ENCODE data around the gene WIZ. TPM values are rescaled to one million over a fixed set of nuclear protein-coding genes. Genes with fewer than 3 reads are reported as not detected.
A peak's percentile ranks its signal among the peaks of the same experiment; 100 is the strongest.

WIZ gene
- total RNA-seq, 1 experiment from 2014 or later, result 27.3 TPM

- DNase-seq, result no peak
- Histone ChIP-seq H3K9me3 (ENCODE audit: insufficient read depth, low read depth) (no peaks in the 10 kb centered on the region), H3K79me2 (ENCODE audit: low read depth) (peaks cover 10% of the 10 kb centered on the region), H3K4me3 (no peak overlapping the region), H3K27me3 (ENCODE audit: insufficient read depth, low read depth) (no peaks in the 10 kb centered on the region), H3K4me1 (replicated peaks; ENCODE audit: insufficient read depth) (peaks cover 5% of the 10 kb centered on the region), H3K4me2 (no peak overlapping the region), H3K9me2 (ENCODE audit: insufficient read depth) (no peaks in the 10 kb centered on the region), H3K36me3 (ENCODE audit: low read depth) (no peaks in the 10 kb centered on the region), H4K20me1 (ENCODE audit: insufficient read depth) (no peaks in the 10 kb centered on the region), H3F3A (ENCODE audit: insufficient read depth, low read depth) (peaks cover 8% of the 10 kb centered on the region; the same call in 1 of the 2 replicates), H2AFZ (no peak overlapping the region), H3K27ac (no peak overlapping the region)
- BruUV-seq (replicated peaks), result no TSS peak
- intact Hi-C loops (cut with micrococcal nuclease; ENCODE audit: unreplicated experiment), result no loop called here
- ChIA-PET POLR2A (ENCODE audit: unreplicated experiment) (interaction anchor here (0.6 to 1.0 kb wide), 3 partner anchors 16 to 819 kb away, joined by 3 to 12 read pairs (median 4); no protein-coding TSS in a partner anchor), CTCF (interaction anchor here (0.6 kb wide), 1 partner anchor 749 kb away, joined by 3 read pairs; no protein-coding TSS in a partner anchor)
- TF ChIP-seq, protein P1, sequence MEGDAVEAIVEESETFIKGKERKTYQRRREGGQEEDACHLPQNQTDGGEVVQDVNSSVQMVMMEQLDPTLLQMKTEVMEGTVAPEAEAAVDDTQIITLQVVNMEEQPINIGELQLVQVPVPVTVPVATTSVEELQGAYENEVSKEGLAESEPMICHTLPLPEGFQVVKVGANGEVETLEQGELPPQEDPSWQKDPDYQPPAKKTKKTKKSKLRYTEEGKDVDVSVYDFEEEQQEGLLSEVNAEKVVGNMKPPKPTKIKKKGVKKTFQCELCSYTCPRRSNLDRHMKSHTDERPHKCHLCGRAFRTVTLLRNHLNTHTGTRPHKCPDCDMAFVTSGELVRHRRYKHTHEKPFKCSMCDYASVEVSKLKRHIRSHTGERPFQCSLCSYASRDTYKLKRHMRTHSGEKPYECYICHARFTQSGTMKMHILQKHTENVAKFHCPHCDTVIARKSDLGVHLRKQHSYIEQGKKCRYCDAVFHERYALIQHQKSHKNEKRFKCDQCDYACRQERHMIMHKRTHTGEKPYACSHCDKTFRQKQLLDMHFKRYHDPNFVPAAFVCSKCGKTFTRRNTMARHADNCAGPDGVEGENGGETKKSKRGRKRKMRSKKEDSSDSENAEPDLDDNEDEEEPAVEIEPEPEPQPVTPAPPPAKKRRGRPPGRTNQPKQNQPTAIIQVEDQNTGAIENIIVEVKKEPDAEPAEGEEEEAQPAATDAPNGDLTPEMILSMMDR (conservative IDR thresholded peaks at IDR 0.05), result no peak
- no peak for TF ChIP-seq EZH2 (IDR thresholded peaks at IDR 0.05; ENCODE audit: low read depth)
Measured at GRCh38 chr19:15436012-15436825, 13.5 kb downstream of the WIZ start.

DNA sequence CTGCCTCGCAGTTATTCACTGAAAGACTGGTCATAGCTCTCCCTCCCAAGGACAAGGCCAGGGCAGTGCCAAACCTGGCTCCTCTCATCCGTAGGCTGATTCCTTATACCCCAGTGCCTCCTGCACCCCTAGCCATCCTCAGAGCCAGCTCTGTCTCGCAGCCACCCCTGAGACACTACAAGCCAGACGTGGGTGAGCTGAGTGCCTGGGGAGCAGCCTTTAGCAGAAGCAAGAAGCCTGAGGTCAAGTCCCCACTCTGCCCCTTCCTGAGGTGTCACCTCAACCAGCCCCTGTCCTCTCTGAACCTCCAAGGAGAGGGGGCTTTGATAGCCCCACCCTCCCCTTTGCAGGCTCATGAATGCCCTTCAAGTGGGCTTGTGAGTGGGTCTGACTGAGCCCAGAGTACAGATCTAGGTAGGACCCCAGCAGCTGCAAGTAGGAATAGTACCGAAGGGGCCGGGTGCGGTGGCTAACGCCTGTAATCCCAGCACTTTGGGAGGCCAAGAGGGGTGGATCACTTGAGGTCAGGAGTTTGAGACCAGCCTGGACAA lies 16.2 kb downstream of the WIZ start:
- peak overlapping the region; percentile 90 for H3K4me2 ChIP-seq
- no peak overlapping the region for H3K27ac ChIP-seq
- H2AFZ ChIP-seq, result peak overlapping the region; percentile 89; the same call in 1 of the 2 replicates
- no peak for DNase-seq
- H3K4me1 ChIP-seq (replicated peaks; ENCODE audit: insufficient read depth), result peaks cover 12% of the 10 kb centered on the region
- ChIA-PET CTCF (interaction anchor here (0.5 kb wide), 1 partner anchor 1099 kb away, joined by 3 read pairs; no protein-coding TSS in a partner anchor), POLR2A (ENCODE audit: unreplicated experiment) (interaction anchor here (0.5 kb wide), 1 partner anchor 214 kb away, joined by 3 read pairs; no protein-coding TSS in a partner anchor)
- H3K9me2 ChIP-seq (ENCODE audit: insufficient read depth), result no peaks in the 10 kb centered on the region
- peak overlapping the region; percentile 95 for H3K4me3 ChIP-seq
- H3K9me3 ChIP-seq (ENCODE audit: insufficient read depth, low read depth), result no peaks in the 10 kb centered on the region
- peaks cover 35% of the 10 kb centered on the region for H3K79me2 ChIP-seq (ENCODE audit: low read depth)
- H4K20me1 ChIP-seq (ENCODE audit: insufficient read depth), result peaks cover 13% of the 10 kb centered on the region
- H3K36me3 ChIP-seq (ENCODE audit: low read depth), result no peaks in the 10 kb centered on the region
- no peaks in the 10 kb centered on the region for H3K27me3 ChIP-seq (ENCODE audit: insufficient read depth, low read depth)
- no TSS peak for BruUV-seq (replicated peaks)
- H3F3A ChIP-seq (ENCODE audit: insufficient read depth, low read depth), result peaks cover 8% of the 10 kb centered on the region; the same call in 1 of the 2 replicates
- intact Hi-C loops (cut with micrococcal nuclease; ENCODE audit: unreplicated experiment), result no loop called here
- TF ChIP-seq, protein P1 (conservative IDR thresholded peaks at IDR 0.05), result no peak
- TF ChIP-seq EZH2 (IDR thresholded peaks at IDR 0.05; ENCODE audit: low read depth), result no peak

DNA sequence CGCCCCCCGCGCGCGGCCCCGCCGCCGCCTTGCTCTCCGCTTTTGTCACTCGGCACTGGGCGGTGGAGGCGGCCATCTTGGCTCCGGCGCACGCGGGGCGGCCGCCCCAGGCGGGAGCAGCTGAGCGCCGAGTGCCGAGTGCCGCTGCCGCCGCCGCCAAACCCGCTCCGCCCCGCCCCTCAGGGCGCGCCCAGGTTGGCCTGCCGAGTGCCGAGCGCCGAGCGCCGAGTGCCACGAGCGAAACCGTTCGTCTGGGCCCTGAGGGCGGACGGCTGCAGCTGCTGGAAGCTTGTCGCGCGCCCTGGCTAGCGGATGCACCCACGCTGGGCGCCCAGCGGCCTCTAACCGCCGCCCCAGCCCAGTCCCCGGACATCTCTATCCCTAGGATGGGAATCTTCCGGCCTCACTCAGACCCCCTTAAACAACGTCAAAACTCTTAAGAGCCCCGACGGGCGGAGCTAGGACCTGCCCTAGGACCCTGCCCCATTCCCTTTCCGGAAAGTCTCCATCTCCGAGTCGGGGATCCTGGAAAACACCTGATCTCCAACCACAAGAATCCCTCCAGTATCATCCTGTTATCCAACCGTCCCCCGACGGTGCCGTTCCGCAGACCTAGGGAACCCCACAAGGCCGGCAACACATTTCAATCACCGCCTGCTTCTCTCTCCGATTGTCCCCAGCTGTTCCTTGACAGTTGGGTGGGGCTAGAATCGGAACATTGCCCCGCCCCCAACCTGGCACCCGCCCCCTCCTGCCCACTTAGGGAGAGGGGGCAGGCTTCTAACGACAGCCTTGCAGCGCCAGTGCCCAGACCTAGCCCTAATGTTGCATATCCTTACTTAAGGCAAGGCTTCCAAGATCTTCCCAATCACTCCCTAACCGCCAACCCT lies 16.9 kb downstream of the WIZ start:
- H3K27ac ChIP-seq, result 0 out of 2 replicates have a peak overlapping the region, but pooled peaks have one; percentile 13
- H4K20me1 ChIP-seq (ENCODE audit: insufficient read depth), result peaks cover 18% of the 10 kb centered on the region
- ChIA-PET CTCF (interaction anchor here (0.6 kb wide), 1 partner anchor 123 kb away, joined by 6 read pairs; no protein-coding TSS in a partner anchor), POLR2A (ENCODE audit: unreplicated experiment) (interaction anchor here (0.5 kb wide), 1 partner anchor 214 kb away, joined by 3 read pairs; no protein-coding TSS in a partner anchor)
- H3K9me3 ChIP-seq (ENCODE audit: insufficient read depth, low read depth), result no peaks in the 10 kb centered on the region
- peaks cover 39% of the 10 kb centered on the region for H3K79me2 ChIP-seq (ENCODE audit: low read depth)
- intact Hi-C loops (cut with micrococcal nuclease; ENCODE audit: unreplicated experiment), result no loop called here
- H3K4me3 ChIP-seq, result peak overlapping the region; percentile 95
- no TSS peak for BruUV-seq (replicated peaks)
- H3K9me2 ChIP-seq (ENCODE audit: insufficient read depth), result no peaks in the 10 kb centered on the region
- peak; percentile 74 to 91 for DNase-seq
- TF ChIP-seq, protein P1 (conservative IDR thresholded peaks at IDR 0.05), result no peak
- TF ChIP-seq EZH2 (IDR thresholded peaks at IDR 0.05; ENCODE audit: low read depth), result no peak
- H3K27me3 ChIP-seq (ENCODE audit: insufficient read depth, low read depth), result no peaks in the 10 kb centered on the region
- no peaks in the 10 kb centered on the region for H3K36me3 ChIP-seq (ENCODE audit: low read depth)
- peak overlapping the region; percentile 90 for H3K4me2 ChIP-seq
- peak overlapping the region; percentile 89 for H2AFZ ChIP-seq
- peaks cover 8% of the 10 kb centered on the region; the same call in 1 of the 2 replicates for H3F3A ChIP-seq (ENCODE audit: insufficient read depth, low read depth)
- H3K4me1 ChIP-seq (replicated peaks; ENCODE audit: insufficient read depth), result peaks cover 12% of the 10 kb centered on the region

All from PC-9 (cell line).